H9 (cell line): ENCODE data around the gene CNNM2. TPM values are rescaled to one million over a fixed set of nuclear protein-coding genes. Genes with fewer than 3 reads are reported as not detected.

Source experiments
- DNase-seq: peaks from one replicate; pipeline ENCODE4 v3.0.0-alpha.2; 2017
- H2AFZ ChIP-seq: one replicate; pipeline ENCODE4 v1.6.1; 2013; ENCODE audit warnings: mild to moderate bottlenecking, low read length, control low read depth, moderate library complexity
- H2AK5ac ChIP-seq: 2 replicates; pipeline ENCODE4 v1.6.1; 2013; ENCODE audit warnings: low read length, control low read depth, mixed read lengths; ENCODE audit not compliant: insufficient read length
- H2BK120ac ChIP-seq: one replicate; pipeline ENCODE4 v1.6.1; 2013; ENCODE audit warnings: low read depth, mild to moderate bottlenecking, low read length, control low read depth, inconsistent platforms; ENCODE audit not compliant: poor library complexity, severe bottlenecking
- H2BK12ac ChIP-seq: 2 replicates; pipeline ENCODE4 v1.6.1; 2013; ENCODE audit warnings: low read length, control low read depth, mixed read lengths, low read depth; ENCODE audit not compliant: insufficient read length
- H2BK15ac ChIP-seq: 2 replicates; pipeline ENCODE4 v1.6.1; 2013; ENCODE audit warnings: low read depth, low read length, control low read depth
- H2BK20ac ChIP-seq: one replicate; pipeline ENCODE4 v1.6.1; 2013; ENCODE audit warnings: low read depth, mild to moderate bottlenecking, low read length, control low read depth, inconsistent platforms; ENCODE audit not compliant: poor library complexity, severe bottlenecking
- H2BK5ac ChIP-seq: 2 replicates; pipeline ENCODE4 v1.6.1; 2013; ENCODE audit warnings: low read length, control low read depth, mixed read lengths; ENCODE audit not compliant: insufficient read length
- H3K14ac ChIP-seq: 2 replicates; pipeline ENCODE4 v1.6.1; 2013; ENCODE audit warnings: low read length, control low read depth; ENCODE audit not compliant: insufficient read depth
- H3K18ac ChIP-seq: 2 replicates; pipeline ENCODE4 v1.6.1; 2013; ENCODE audit warnings: low read depth, mild to moderate bottlenecking, mixed read lengths, low read length, control low read depth; ENCODE audit not compliant: insufficient read length
- H3K23ac ChIP-seq: 2 replicates; pipeline ENCODE4 v1.6.1; 2013; ENCODE audit warnings: low read length, control low read depth, mixed read lengths, low read depth; ENCODE audit not compliant: insufficient read length
- H3K23me2 ChIP-seq: 2 replicates; pipeline ENCODE4 v1.6.1; 2013; ENCODE audit warnings: low read depth, mild to moderate bottlenecking, mixed read lengths, low read length, control low read depth; ENCODE audit not compliant: insufficient read length, poor library complexity, severe bottlenecking
- H3K27ac ChIP-seq: 2 replicates; pipeline ENCODE4 v1.5.1; 2013; ENCODE audit warnings: low read length, control low read depth, mixed read lengths, low read depth; ENCODE audit not compliant: insufficient read length
- H3K27me3 ChIP-seq: 2 replicates; pipeline ENCODE4 v1.6.1; 2013; ENCODE audit warnings: low read length, control low read depth, inconsistent platforms; ENCODE audit not compliant: insufficient read depth
- H3K4ac ChIP-seq: 2 replicates; pipeline ENCODE4 v1.6.1; 2013; ENCODE audit warnings: low read depth, mild to moderate bottlenecking, control low read depth, inconsistent platforms, low read length, moderate library complexity
- H3K4me1 ChIP-seq: 2 replicates; pipeline ENCODE4 v1.6.1; 2013; ENCODE audit warnings: low read length, control low read depth, inconsistent platforms; ENCODE audit not compliant: insufficient read depth
- H3K4me2 ChIP-seq: 2 replicates; pipeline ENCODE4 v1.6.1; 2013; ENCODE audit warnings: low read length, control low read depth, mixed read lengths; ENCODE audit not compliant: insufficient read length, insufficient read depth
- H3K56ac ChIP-seq: 2 replicates; pipeline ENCODE4 v1.6.1; 2013; ENCODE audit warnings: low read depth, mild to moderate bottlenecking, mixed read lengths, low read length, control low read depth; ENCODE audit not compliant: insufficient read length
- H3K79me1 ChIP-seq: 2 replicates; pipeline ENCODE4 v1.6.1; 2013; ENCODE audit warnings: low read depth, mild to moderate bottlenecking, moderate library complexity, low read length, control low read depth, inconsistent platforms; ENCODE audit not compliant: insufficient read depth, poor library complexity, severe bottlenecking
- H3K79me2 ChIP-seq: 2 replicates; pipeline ENCODE4 v1.6.1; 2013; ENCODE audit warnings: low read length, control low read depth, inconsistent platforms; ENCODE audit not compliant: insufficient read depth
- H3K9ac ChIP-seq: 2 replicates; pipeline ENCODE4 v1.6.1; 2013; ENCODE audit warnings: low read length, control low read depth, mixed read lengths; ENCODE audit not compliant: insufficient read length; ENCODE audit errors: extremely low read depth
- H3K9me3 ChIP-seq: one replicate; pipeline ENCODE4 v1.6.1; 2013; ENCODE audit warnings: low read depth, low read length, inconsistent platforms; ENCODE audit not compliant: control insufficient read depth
- H3T11ph ChIP-seq: one replicate; pipeline ENCODE4 v1.6.1; 2013; ENCODE audit warnings: mild to moderate bottlenecking, low read length, control low read depth, inconsistent platforms
- H4K20me1 ChIP-seq: one replicate; pipeline ENCODE4 v1.6.1; 2013; ENCODE audit not compliant: control insufficient read depth, insufficient read length, insufficient read depth
- H4K5ac ChIP-seq: 2 replicates; pipeline ENCODE4 v1.6.1; 2013; ENCODE audit warnings: low read depth, mild to moderate bottlenecking, mixed read lengths, low read length, control low read depth; ENCODE audit not compliant: insufficient read length
- H4K8ac ChIP-seq: replicated peaks from 2 replicates; pipeline ENCODE4 v1.6.1; 2013; ENCODE audit warnings: low read length, control low read depth, mixed read lengths, low read depth; ENCODE audit not compliant: insufficient read length
- H4K91ac ChIP-seq: 2 replicates; pipeline ENCODE4 v1.6.1; 2013; ENCODE audit warnings: low read depth, mild to moderate bottlenecking, moderate library complexity, mixed read lengths, low read length, control low read depth; ENCODE audit not compliant: insufficient read length
- H3K27ac Mint-ChIP-seq, 3 experiments: 2 replicates in 2 of 3; 3 replicates in 1 of 3; pipeline ENCODE4 v1.8.0; 2020 to 2021; ENCODE audit warnings: mixed read lengths in 3 of 3, mild to moderate bottlenecking in 1 of 3, moderate library complexity in 1 of 3
- H3K27me3 Mint-ChIP-seq: 2 replicates; pipeline ENCODE4 v1.8.0; 2021; ENCODE audit warnings: low read depth, mild to moderate bottlenecking, moderate library complexity, mixed read lengths
- H3K36me3 Mint-ChIP-seq, 3 experiments: 2 replicates in 2 of 3; 3 replicates in 1 of 3; pipeline ENCODE4 v1.8.0; 2020 to 2021; ENCODE audit warnings: low read depth in 3 of 3, mixed read lengths in 3 of 3; ENCODE audit not compliant: insufficient read depth in 1 of 3
- H3K4me1 Mint-ChIP-seq, 2 experiments: 2 replicates each; pipeline ENCODE4 v1.8.0; 2020; ENCODE audit warnings: mixed read lengths in 2 of 2
- H3K4me3 Mint-ChIP-seq, 2 experiments: 2 replicates in 1 of 2; 3 replicates in 1 of 2; pipeline ENCODE4 v1.8.0; 2020 to 2021; ENCODE audit warnings: mild to moderate bottlenecking in 2 of 2, mixed read lengths in 2 of 2, moderate library complexity in 1 of 2
- H3K9me3 Mint-ChIP-seq, 2 experiments: 2 replicates in 1 of 2; 3 replicates in 1 of 2; pipeline ENCODE4 v1.8.0; 2020; ENCODE audit warnings: mild to moderate bottlenecking in 2 of 2, mixed read lengths in 2 of 2, moderate library complexity in 1 of 2
- CTCF ChIP-seq: fragments of 200-600 bp; sonication (generic); conservative IDR thresholded peaks from 3 replicates; pipeline ENCODE4 v1.8.0; 2021; ENCODE audit warnings: antibody characterized with exemption, mild to moderate bottlenecking
- WGBS: extraction: QIAGEN DNeasy Blood & Tissue Kit; methylation state at CpG from one replicate; pipeline ENCODE4 v1.1.7; 2013; ENCODE audit warnings: missing lambda C conversion rate, low lambda C conversion rate, mixed read lengths; ENCODE audit not compliant: insufficient read length; ENCODE audit errors: extremely low coverage; 5-methylcytosine and 5-hydroxymethylcytosine counted together
- total RNA-seq: library from RNA; stranded (reverse); gene quantifications from 2 replicates; pipeline ENCODE4 v1.2.1, GENCODE V29; 2021

Gene CNNM2
- total RNA-seq, 1 experiment from 2014 or later = 17.5 TPM

GRCh38 chr10:102965311-102965851 is 47.3 kb downstream of the CNNM2 start:
- no peak overlapping the region for H4K5ac ChIP-seq
- H2BK120ac ChIP-seq = no peak overlapping the region
- no peak for DNase-seq
- H3K79me2 ChIP-seq = no peaks in the 10 kb centered on the region
- H3K23me2 ChIP-seq = no peaks in the 10 kb centered on the region
- Mint-ChIP-seq H3K9me3 (no peaks in the 10 kb centered on the region), H3K36me3 (no peaks in the 10 kb centered on the region), H3K27me3 (no peaks in the 10 kb centered on the region), H3K27ac (peak overlapping the region in 2 of 3 experiments; percentile 14 to 24; a peak in 2 of 7 replicates), H3K4me3 (no peak overlapping the region), H3K4me1 (no peaks in the 10 kb centered on the region)
- WGBS = no CpG with 5 or more reads among the region's 7 CpGs
- H2AK5ac ChIP-seq = no peak overlapping the region
- no peak overlapping the region for H2BK12ac ChIP-seq
- no peak overlapping the region for H2BK15ac ChIP-seq
- no peak overlapping the region for H3K4me2 ChIP-seq
- H3K56ac ChIP-seq = no peak overlapping the region
- no peak overlapping the region for H3T11ph ChIP-seq
- H3K18ac ChIP-seq = no peak overlapping the region
- H4K91ac ChIP-seq = no peak overlapping the region
- H3K9me3 ChIP-seq = no peaks in the 10 kb centered on the region
- no peaks in the 10 kb centered on the region for H3K4me1 ChIP-seq
- no peak overlapping the region for H3K9ac ChIP-seq
- H4K8ac ChIP-seq = no peak overlapping the region
- no peak overlapping the region for H2AFZ ChIP-seq
- no peak overlapping the region for H2BK5ac ChIP-seq
- H3K27me3 ChIP-seq = no peaks in the 10 kb centered on the region
- H2BK20ac ChIP-seq = no peak overlapping the region
- no peak overlapping the region for H3K4ac ChIP-seq
- no peak for TF ChIP-seq CTCF
- no peak overlapping the region for H3K14ac ChIP-seq
- H3K27ac ChIP-seq = no peak overlapping the region
- H4K20me1 ChIP-seq = no peaks in the 10 kb centered on the region
- no peaks in the 10 kb centered on the region for H3K79me1 ChIP-seq
- H3K23ac ChIP-seq = no peak overlapping the region
